HG02840 (cell line): ENCODE measurements around the gene FGD3.
"Not testable (repeated sequence)": the region's sequence is repeated elsewhere in the genome, so short reads cannot be mapped to it uniquely, and the experiment has no call there.

ENCODE experiments used
- ATAC-seq: cut with Tn5 transposase; IDR thresholded peaks from one replicate; pipeline ENCODE4 v1.9.1; 2021; ENCODE audit warnings: mild to moderate bottlenecking, moderate library complexity, moderate number of reproducible peaks; ENCODE audit not compliant: unreplicated experiment, low FRiP score

Gene FGD3

GRCh38 chr9:92974761-92975755, 27.7 kb downstream of the FGD3 start:
- ATAC-seq = no peak

DNA sequence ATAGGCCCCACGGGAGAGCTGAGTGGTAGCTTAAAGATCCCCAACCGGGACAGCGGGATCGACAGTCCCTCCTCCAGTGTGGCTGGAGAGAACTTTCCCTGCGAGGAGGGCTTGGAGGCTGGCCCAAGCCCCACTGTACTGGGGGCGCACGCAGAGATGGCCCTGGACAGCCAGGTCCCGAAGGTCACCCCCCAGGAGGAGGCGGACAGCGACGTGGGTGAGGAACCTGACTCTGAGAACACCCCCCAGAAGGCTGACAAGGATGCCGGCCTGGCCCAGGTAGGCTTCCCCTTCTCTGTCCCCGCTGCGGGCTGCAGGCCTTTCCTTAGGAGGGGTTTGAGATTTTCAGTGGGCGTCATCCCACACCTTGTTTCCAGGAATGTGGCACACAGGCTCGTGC, 29.1 kb downstream of the FGD3 start:
- ATAC-seq = no peak

- no peak for ATAC-seq
Observed at GRCh38 chr9:92977279-92977678, 30.0 kb downstream of the FGD3 start.

DNA sequence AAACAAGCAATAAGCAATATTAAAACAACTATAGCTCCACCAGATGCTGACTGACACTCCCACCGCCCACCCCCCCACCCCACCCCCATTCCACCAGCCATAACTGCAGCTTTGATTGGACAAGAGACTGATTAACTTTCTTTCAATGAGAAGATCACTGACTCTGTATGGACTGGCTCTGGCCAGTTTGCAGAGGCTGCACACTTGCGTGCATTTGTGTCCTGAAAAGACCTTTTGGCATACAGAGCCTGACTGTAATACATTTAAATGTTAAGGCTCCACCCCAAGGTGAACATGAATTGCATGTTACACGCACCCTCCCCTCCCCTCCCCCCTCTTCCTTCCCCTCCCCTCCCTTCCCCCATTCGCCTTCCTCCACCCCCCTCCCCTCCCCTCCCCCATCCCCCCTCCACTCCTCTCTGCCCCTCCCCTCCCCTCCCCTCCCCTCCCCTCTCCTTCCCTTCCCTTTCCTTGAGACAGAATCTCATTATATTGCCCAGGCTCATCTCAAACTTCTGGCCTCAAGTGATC, 31.1 kb downstream of the FGD3 start:
- no peak for ATAC-seq

GRCh38 chr9:92979283-92980056, 32.1 kb downstream of the FGD3 start:
- ATAC-seq = no peak

GRCh38 chr9:92980085-92980745, 32.9 kb downstream of the FGD3 start:
- ATAC-seq = no peak

GRCh38 chr9:92982130-92982529, 34.8 kb downstream of the FGD3 start:
- no peak for ATAC-seq

- ATAC-seq = no peak
Observed at GRCh38 chr9:92983984-92984589, 36.8 kb downstream of the FGD3 start.

GRCh38 chr9:92984976-92985375, 37.7 kb downstream of the FGD3 start:
- ATAC-seq = no peak

DNA sequence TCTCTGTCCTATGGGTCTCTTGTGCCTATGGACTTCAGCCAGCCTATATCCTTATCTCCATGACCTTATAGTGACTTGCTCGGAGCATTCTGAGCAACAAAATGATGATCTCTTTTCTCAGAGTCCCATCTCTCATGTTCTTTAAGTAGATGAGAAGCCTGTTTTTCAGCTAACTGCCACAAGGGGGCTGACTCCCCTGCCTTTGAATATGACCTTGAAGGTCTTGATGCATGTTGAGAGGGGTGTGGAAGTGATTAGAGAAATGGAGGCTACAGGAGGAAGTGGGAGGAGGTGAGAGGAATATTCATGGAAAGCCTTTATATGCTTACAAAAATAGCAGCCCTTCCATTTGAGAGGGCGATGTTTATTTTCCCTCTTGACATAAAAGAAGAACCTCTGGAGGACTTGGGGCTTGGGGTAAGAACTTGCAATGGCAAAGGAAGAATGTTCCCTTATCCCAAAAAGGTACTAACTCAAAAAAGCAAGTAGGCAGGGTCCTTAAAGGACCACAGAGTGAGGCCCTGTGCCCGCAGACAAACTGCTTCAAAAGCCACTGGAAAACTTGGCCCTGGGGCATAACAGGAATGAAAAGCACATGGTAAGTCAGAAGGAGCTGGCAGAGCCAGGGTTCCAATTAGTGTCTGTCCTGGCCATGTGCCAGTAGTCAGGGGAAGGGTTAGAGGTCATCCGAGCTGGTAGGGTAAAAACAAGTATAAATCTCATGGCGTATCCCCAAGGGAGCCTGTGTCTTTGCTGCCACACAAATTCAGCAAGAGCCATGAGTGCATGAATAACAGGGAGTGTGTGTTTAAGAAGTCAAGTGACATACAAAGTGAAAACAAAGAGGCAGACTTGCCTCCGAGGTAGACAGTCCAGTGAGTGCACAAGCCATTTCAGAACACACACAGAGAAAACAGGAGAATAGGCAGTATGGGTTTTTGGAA, 39.1 kb downstream of the FGD3 start:
- ATAC-seq = no peak

DNA sequence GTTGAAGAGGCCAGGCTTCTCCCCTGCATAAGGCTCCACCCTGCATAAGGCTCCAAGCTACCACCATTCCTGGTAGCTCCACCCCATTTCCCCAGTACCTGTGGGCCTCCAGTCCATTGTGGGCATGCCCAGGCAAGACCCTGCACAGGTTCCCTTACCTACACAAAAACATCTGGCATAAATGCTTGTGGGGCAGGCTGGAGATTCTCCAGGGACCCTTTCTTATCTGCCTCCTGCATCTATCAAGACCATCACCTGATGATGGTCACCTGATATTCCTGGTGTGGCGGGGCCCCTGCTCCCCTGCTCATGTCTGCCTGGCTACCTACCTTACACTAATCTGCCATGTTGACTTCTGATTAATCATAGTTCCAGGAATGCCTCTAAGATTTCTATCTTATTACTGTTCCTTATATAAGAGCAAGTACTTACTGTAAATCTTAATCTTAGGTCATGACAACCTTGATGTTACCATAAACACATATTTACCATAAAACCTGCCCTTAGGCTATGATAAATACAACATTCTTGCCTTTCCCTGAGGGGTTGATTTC, 41.0 kb downstream of the FGD3 start:
- no peak for ATAC-seq

GRCh38 chr9:92989561-92989960, 42.2 kb downstream of the FGD3 start:
- ATAC-seq = no peak

- no peak for ATAC-seq
Observed at GRCh38 chr9:92990461-92990860, 43.1 kb downstream of the FGD3 start.

DNA sequence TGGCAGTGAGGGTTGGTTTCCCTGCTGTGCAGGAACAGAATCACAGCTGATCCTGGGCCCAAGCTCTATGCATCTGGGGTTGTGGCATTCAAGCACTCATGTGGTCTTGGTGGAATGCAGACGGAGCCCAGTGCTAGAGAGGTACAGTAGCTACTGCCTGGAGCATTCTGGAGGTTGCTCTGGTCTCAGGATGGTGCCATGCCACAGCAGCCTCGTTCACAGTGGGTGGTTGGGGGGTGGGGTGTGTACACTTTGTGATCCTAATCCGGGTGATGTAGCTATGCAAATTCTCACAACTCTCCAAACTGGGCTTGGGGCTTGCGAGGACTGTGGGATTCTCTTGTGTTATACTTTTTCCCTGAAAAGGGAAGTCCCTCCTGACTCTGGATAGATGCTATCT, 45.2 kb downstream of the FGD3 start:
- no peak for ATAC-seq

- ATAC-seq = not testable (repeated sequence)
Observed at GRCh38 chr9:92998871-92999270, 51.5 kb downstream of the FGD3 start.

- ATAC-seq = no peak
Observed at GRCh38 chr9:93001031-93001430, 53.7 kb downstream of the FGD3 start.

- ATAC-seq = no peak
Observed at GRCh38 chr9:93002700-93003099, 55.4 kb downstream of the FGD3 start.

- no peak for ATAC-seq
Observed at GRCh38 chr9:93003552-93004407, 56.5 kb downstream of the FGD3 start.
